GM21717 (cell line): ENCODE measurements around the gene CEP170B.
"Not testable (repeated sequence)": the region's sequence is repeated elsewhere in the genome, so short reads cannot be mapped to it uniquely, and the experiment has no call there.

Source experiments
- ATAC-seq: cut with Tn5 transposase; IDR thresholded peaks from one replicate; pipeline ENCODE4 v1.9.1; 2021; ENCODE audit warnings: mild to moderate bottlenecking, moderate library complexity; ENCODE audit not compliant: unreplicated experiment

CEP170B gene

DNA sequence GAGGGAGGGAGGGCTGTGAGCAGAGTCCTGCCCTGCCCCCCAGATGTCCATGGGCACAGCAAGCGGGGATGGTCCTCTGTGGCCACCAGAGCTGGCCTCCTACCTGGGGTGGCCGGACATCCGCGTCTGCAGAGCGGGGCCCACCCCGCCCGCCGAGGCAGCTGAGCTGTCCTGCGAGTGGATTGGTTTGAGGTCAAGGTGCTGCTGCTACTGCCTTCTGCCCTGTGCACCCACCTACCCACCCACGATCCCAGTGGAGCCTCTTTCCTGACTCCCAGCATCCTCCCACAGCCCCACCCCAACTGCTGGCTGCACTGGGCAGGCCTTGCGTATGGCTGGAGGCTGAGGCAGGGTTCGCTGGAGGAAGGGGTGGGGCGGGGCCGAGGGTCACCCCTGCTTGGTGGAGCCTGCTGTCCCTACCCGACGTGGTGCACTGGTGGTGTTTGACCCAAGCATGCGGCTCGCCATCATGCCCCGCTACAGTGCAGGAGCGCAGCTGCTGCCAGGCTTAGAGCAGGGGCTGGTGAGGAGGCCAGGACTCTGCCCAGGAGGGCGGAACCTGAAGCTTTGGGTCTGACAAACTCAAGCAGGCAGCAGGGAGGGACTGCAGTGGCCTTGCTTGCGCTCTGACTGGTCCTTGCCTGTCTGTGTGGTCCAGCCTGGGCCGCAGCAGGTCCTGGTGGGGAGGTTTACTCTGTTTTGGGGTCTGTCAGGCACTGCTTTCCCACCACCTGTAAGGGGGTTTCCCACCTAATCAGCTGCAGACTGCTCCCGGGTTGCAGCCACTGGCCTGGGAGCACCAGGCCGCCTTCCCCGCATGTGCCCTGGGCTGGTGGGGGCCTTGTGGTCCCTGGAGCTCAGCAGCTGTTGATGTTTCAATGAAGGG, 23.7 kb downstream of the CEP170B start:
- ATAC-seq = no peak

GRCh38 chr14:104889375-104889757, 24.3 kb downstream of the CEP170B start:
- no peak for ATAC-seq

GRCh38 chr14:104890292-104890691, 25.2 kb downstream of the CEP170B start:
- not testable (repeated sequence) for ATAC-seq

- no peak for ATAC-seq
Measured at GRCh38 chr14:104891121-104891551, 26.1 kb downstream of the CEP170B start.

DNA sequence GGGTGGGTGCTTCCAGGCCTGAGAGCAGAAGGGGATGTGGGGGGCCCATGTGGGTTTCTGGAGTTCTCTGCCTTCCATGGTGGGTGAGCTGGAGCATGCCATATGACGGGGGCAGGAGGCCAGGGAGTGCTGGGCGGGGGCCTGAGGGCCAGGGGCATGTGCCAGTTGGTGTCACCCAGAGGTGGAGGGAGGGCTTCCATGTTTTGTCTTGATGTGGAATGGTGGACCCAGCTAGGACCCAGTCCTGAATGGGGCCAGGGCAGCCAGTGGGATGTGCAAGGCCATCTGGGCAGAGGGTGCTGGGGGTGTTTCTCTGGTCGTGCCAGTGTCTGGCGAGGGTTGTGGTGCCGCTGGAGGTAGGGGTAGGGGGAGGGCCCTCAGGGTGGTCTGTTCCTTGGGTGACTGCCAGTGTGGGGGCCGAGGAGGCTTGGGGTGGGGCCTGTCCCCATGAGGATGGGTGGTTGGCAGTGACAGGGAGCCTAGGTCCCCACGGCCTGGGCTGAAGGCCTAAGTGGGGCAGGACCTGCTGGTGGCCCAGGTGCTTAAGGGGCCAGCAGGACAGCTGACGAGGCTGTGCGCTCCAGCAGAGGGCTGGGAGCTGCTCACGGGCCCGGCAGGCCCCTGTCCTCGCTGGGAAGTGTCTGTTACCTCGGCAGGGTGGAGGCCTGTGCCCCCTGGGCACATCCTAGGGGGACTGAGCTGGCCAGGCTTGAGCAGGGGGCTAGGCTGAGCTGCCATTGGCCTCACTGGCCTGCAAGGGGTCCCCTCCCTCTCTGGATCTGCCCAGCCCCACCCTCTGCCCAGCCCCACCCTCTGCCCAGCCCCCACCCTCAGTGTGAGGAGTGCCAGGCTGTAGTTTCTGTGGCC, 26.8 kb downstream of the CEP170B start:
- no peak for ATAC-seq

DNA sequence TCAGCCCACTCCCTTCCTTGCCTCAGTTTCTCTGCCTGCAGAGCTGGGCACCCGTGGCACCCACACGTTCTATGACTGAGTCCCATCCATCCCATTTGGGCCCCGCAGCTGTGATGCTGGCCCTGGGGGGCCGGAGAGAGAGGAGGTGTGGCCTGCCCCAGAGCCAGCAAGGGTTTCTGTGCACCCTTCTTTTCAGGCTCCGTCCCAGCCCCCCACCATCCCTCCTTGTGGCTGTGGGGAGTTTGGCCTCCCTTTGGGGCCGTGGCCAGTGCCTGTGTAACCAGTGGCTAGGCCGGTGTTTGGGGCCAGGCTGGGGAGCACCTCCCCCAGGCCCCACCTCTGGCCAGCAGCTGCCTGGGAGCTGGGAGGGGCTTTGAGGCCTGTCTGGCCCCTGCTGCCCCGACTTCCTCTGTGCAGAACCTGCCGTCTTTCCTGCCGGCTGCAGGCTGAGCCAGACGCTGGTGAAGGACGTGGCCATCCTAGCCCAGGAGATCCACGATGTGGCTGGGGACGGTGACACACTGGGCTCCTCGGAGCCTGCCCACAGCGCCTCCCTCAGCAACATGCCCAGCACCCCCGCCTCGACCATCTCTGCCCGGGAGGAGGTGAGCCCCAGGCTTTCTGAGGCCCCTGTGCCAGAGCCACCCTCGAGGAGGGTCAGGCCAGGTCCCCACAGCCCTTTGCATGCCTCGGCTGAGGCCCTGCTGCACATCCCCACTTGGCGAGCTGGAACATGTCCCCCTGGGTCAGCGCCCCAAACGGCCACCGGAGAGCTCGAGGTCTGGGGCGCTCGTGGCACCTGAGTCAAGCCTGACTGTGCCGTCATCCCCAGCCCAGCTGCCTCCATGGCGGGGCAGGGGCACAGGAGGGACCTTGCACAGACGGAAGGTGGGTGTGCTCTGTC, 27.7 kb downstream of the CEP170B start:
- no peak for ATAC-seq

DNA sequence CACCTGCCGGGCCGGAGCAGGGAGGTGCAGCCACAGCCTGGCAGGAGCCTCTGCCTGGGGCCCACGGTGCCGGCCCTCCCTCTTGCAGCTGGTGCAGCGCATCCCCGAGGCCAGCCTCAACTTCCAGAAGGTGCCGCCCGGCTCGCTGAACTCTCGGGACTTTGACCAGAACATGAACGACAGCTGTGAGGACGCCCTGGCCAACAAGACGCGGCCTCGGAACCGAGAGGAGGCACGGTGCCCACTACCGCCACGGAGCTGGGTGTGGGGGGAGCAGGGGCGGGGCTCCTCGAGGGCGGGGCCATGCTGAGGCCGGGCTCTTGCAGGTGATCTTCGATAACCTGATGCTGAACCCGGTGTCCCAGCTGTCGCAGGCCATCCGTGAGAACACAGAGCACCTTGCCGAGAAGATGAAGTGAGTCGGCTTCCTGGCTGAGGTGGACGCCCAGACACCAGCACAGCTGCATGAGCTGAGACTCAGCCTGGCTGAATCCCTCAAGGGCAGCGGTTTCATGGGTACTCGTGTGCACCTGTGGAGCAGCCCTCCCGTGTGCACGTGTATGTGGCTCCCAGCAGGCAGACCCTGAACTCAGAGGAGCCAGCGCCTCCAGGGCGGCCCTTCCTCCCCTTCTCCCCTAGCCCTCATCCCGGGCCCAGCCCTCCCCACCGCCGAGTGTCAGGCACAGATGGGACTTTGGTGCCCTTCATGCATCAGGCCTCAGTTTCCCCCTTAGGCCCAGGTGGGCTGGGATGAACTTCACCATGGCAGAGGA, 28.6 kb downstream of the CEP170B start:
- ATAC-seq = no peak

DNA sequence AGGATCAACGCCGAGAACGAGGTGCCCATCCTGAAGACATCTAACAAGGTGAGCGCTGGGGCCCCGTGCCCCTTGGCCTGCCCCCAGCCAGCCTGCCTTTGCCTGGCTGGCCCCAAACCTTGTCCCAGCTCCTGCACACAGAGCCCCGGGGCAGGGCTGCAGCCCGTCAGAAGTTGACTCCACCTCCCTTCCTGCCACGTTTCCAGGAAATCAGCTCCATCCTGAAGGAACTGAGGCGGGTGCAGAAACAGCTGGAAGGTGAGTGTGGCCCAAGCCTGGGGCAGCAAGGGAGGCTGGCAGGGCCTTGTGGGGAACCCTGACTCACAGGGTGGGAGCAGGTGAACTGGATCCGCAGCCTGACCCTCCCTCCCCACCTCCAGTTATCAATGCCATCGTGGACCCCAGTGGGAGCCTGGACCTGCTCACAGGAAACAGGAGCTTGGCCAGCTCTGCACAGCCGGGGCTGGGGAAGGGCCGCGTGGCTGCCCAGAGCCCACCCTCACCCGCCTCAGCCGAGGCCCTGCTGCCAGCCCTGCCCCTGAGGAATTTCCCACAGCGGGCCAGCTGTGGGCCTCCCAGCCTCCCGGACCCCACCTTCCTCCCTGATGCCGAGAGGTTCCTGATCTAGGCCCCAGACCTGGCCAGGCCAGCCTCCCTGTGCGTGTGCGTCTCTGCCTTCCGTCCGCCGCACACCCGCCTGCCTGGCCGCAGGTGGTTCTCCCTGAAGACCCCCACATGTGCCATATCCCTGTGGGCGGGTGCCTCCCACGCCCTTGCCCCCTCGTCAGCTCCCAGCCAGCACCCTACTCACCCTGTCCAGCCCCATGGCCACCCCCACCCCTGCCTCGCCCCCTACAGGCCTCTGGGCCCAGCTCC, 29.5 kb downstream of the CEP170B start:
- ATAC-seq = no peak

DNA sequence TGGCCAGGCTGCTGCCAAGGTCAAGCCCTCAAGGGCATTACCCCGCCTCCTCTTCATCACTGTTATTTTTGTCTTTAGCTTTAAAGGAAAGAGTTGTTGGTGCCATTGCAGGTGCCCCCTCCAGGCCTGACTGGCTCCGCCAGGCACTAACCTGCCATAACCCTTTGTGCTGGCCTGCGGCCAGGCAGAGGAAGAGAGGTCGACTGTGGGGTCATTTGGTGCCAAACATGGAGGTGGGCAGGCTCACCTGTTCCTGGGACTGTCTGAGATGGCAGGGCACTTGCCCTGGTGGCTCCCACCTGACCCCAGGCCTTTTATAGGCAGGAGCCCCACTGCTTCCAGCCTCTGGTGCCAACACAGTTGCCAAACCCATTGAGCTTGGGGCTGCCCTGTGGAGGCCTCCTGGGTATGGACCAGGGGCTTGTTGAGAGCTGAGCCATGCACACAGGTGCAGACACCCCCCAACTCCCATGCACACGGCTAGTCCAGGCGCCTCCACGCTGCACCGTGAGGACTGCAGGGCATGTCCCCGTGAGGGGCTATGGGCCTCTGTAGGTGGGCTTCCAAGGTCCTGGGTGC, 30.2 kb downstream of the CEP170B start:
- ATAC-seq = no peak

GRCh38 chr14:104895786-104896661, 31.0 kb downstream of the CEP170B start:
- no peak for ATAC-seq

DNA sequence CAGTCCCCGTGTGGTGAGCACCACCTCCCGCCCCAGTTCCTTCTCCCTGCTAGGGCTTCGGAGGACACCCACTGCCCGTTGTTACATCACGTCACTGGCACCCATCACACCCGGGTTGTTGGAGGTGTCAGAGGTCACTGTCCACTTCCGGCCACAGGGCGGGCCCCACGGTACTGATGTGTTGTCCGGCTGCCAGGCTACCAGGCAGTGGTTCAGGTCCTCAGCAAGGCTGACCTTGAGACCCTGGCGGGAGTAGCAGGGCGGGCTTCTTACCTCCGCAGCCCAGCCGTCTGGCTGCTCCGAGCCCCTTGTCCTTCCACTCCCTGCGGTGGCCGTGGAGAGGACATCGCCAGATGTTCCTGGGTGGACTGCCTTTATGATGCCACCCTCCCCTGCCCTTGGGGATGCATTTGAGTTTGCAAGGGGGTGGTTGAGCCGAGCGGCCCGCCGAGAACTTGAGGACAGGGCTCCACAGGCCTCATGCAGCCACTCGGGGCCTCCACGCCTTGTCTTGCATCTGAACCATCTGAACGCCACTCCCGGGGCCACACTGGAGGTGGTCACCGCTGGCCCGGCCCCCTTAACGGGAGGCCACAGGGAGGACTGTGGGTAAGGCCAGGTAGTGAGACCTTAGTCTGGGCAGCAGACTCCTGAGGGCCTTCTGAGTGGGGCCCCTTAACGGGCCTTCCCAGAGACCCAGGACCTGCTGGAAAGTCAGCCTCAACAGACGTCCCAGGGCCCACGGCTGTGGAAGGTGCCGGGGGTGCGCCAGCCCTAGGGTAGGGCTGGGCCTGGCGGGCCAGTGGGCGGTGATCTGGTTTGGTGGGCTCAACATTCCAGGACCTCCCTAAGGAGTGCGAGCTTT, 32.5 kb downstream of the CEP170B start:
- ATAC-seq = no peak

- ATAC-seq = no peak
Measured at GRCh38 chr14:104898195-104898558, 33.1 kb downstream of the CEP170B start.

- no peak for ATAC-seq
Measured at GRCh38 chr14:104898870-104899510, 33.9 kb downstream of the CEP170B start.

- ATAC-seq = no peak
Measured at GRCh38 chr14:104899781-104900180, 34.7 kb downstream of the CEP170B start.

- ATAC-seq = no peak
Measured at GRCh38 chr14:104900639-104901512, 35.8 kb downstream of the CEP170B start.
